Natural killer cell (primary cell): ENCODE results near the gene CXCR6. TPM values are rescaled to one million over a fixed set of nuclear protein-coding genes. Genes with fewer than 3 reads are reported as not detected.
A peak's percentile ranks its signal among the peaks of the same experiment; 100 is the strongest.

ENCODE experiments used
- ATAC-seq, 3 donors: fragments of 150-1000 bp in 2 of 3; fragments of 200-7000 bp in 1 of 3; cut with Tn5 transposase; 1 replicate in 1 of 3; 2 replicates in 2 of 3; pipeline ENCODE4 v1.10.0; 2021; ENCODE audit warnings: mild to moderate bottlenecking in 2 of 3, moderate library complexity in 2 of 3
- DNase-seq, 2 donors: peaks; one replicate each; pipeline versions ENCODE4 v3.0.0 to v3.0.0-alpha.2; 2013 to 2021; ENCODE audit warnings: mixed read lengths in 1 of 2
- H3K27ac ChIP-seq: one replicate; pipeline ENCODE4 v1.5.1; 2013; ENCODE audit warnings: mild to moderate bottlenecking, low read length
- H3K27me3 ChIP-seq: one replicate; pipeline ENCODE4 v1.6.1; 2013; ENCODE audit warnings: low read length; ENCODE audit not compliant: control insufficient read depth, insufficient read depth
- H3K36me3 ChIP-seq: one replicate; pipeline ENCODE4 v1.6.1; 2013; ENCODE audit warnings: low read length; ENCODE audit not compliant: control insufficient read depth, insufficient read depth
- H3K4me1 ChIP-seq: one replicate; pipeline ENCODE4 v1.6.1; 2013; ENCODE audit warnings: low read length; ENCODE audit not compliant: control insufficient read depth, insufficient read depth
- H3K4me3 ChIP-seq: one replicate; pipeline ENCODE4 v1.5.1; 2013; ENCODE audit warnings: low read length
- H3K9me3 ChIP-seq: one replicate; pipeline ENCODE4 v1.6.1; 2013; ENCODE audit warnings: low read length; ENCODE audit not compliant: control insufficient read depth, insufficient read depth
- H3K27ac Mint-ChIP-seq, 2 donors: one replicate each; pipeline ENCODE4 v1.8.0; 2022; ENCODE audit warnings: mild to moderate bottlenecking in 2 of 2, mixed read lengths in 2 of 2, moderate library complexity in 1 of 2
- H3K27me3 Mint-ChIP-seq, 2 donors: one replicate each; pipeline ENCODE4 v1.8.0; 2022; ENCODE audit warnings: low read depth in 2 of 2, mixed read lengths in 2 of 2
- H3K36me3 Mint-ChIP-seq: one replicate; pipeline ENCODE4 v1.8.0; 2022; ENCODE audit warnings: mixed read lengths
- H3K4me1 Mint-ChIP-seq, 2 donors: one replicate each; pipeline ENCODE4 v1.8.0; 2022; ENCODE audit warnings: mixed read lengths in 2 of 2
- H3K4me3 Mint-ChIP-seq: one replicate; pipeline ENCODE4 v1.8.0; 2022; ENCODE audit warnings: mild to moderate bottlenecking, moderate library complexity, mixed read lengths
- H3K9me3 Mint-ChIP-seq, 2 donors: one replicate each; pipeline ENCODE4 v1.8.0; 2022; ENCODE audit warnings: mixed read lengths in 2 of 2
- CTCF ChIP-seq: fragments of 200-600 bp; IDR thresholded peaks from one replicate; pipeline ENCODE4 v1.8.0; 2022; ENCODE audit warnings: antibody characterized with exemption
- WGBS: methylation state at CpG from one replicate; pipeline ENCODE4 v1.1.7; 2013; ENCODE audit warnings: missing lambda C conversion rate; ENCODE audit not compliant: insufficient coverage; 5-methylcytosine and 5-hydroxymethylcytosine counted together
- intact Hi-C: fragments of 100-400 bp; cut with micrococcal nuclease; formaldehyde crosslinking; loops from one replicate; pipeline ENCODE4 v1.14.2; 2022
- total RNA-seq, 4 donors: library from RNA; stranded (reverse); fragments of 120-200 nt in 1 of 4; gene quantifications; one replicate each; pipeline versions ENCODE4 v1.2.3 to v1.2.4, GENCODE V29; 2013 to 2022

Gene CXCR6
- total RNA-seq, 3 donors from 2014 or later (not counting 1 experiment from before 2014, with no cell fraction given): 0.95 to 2.1 (median 1.7) TPM

GRCh38 chr3:45907769-45908705 is 35.2 kb upstream of the CXCR6 start:
- H3K27me3 ChIP-seq: no peaks in the 10 kb centered on the region
- H3K4me3 ChIP-seq: no peak overlapping the region
- no peaks in the 10 kb centered on the region for H3K36me3 ChIP-seq
- Mint-ChIP-seq H3K4me1 (peaks cover 53 to 68% of the 10 kb centered on the region in 2 donors), H3K27ac (peak overlapping the region; percentile 66 to 79), H3K9me3 (no peaks in the 10 kb centered on the region), H3K36me3 (no peaks in the 10 kb centered on the region), H3K27me3 (no peaks in the 10 kb centered on the region), H3K4me3 (peak overlapping the region; percentile 61)
- DNase-seq (peak in 1 of 2 donors; percentile 60), ATAC-seq (peak; percentile 49 to 72 (median 55))
- H3K27ac ChIP-seq: no peak overlapping the region
- WGBS: 52% methylated on average over 13 of the region's 13 CpGs
- no peaks in the 10 kb centered on the region for H3K9me3 ChIP-seq
- peaks cover 53% of the 10 kb centered on the region for H3K4me1 ChIP-seq
- intact Hi-C loops: no loop called here
- TF ChIP-seq CTCF: no peak

DNA sequence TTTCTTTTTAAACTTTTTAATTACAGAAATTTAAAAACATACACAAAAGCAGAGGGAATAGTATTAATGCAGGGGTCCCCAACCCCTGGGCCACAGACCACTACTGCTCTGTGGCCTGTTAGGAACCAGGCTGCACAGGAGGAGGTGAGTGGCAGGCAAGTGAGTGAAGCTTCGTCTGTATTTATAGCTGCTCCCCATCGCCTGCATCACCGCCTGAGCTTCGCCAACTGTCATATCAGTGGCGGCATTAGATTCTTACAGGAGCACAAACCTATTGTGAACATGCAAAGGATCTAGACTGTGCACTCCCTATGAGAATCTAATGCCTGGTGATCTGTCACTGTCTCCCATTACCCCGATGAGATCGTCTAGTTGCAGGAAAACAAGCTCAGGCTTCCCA is 34.5 kb upstream of the CXCR6 start:
- 74% methylated on average over 7 of the region's 7 CpGs for WGBS
- Histone ChIP-seq H3K36me3 (no peaks in the 10 kb centered on the region), H3K4me1 (peaks cover 53% of the 10 kb centered on the region), H3K27ac (no peak overlapping the region), H3K9me3 (no peaks in the 10 kb centered on the region), H3K4me3 (no peak overlapping the region), H3K27me3 (no peaks in the 10 kb centered on the region)
- Mint-ChIP-seq H3K27ac (peak overlapping the region; percentile 66 to 79), H3K4me1 (peaks cover 53 to 75% of the 10 kb centered on the region in 2 donors), H3K27me3 (no peaks in the 10 kb centered on the region), H3K9me3 (no peaks in the 10 kb centered on the region), H3K36me3 (no peaks in the 10 kb centered on the region), H3K4me3 (peak overlapping the region; percentile 61)
- peak in 1 of 3 donors; percentile 9 for ATAC-seq
- TF ChIP-seq CTCF: no peak
- no peak for DNase-seq
- intact Hi-C loops: no loop called here

- Histone ChIP-seq H3K4me3 (no peak overlapping the region), H3K27ac (no peak overlapping the region), H3K4me1 (peaks cover 60% of the 10 kb centered on the region), H3K9me3 (no peaks in the 10 kb centered on the region), H3K36me3 (no peaks in the 10 kb centered on the region), H3K27me3 (no peaks in the 10 kb centered on the region)
- TF ChIP-seq CTCF: no peak
- H3K27ac Mint-ChIP-seq: peak overlapping the region in 1 of 2 donors; percentile 88
- H3K4me3 Mint-ChIP-seq: no peak overlapping the region
- no peak for DNase-seq
- no peaks in the 10 kb centered on the region for H3K36me3 Mint-ChIP-seq
- H3K4me1 Mint-ChIP-seq: peaks cover 54 to 80% of the 10 kb centered on the region in 2 donors
- no peaks in the 10 kb centered on the region for H3K27me3 Mint-ChIP-seq
- H3K9me3 Mint-ChIP-seq: no peaks in the 10 kb centered on the region
- ATAC-seq: no peak
- WGBS: 68% methylated on average over 6 of the region's 6 CpGs
- intact Hi-C loops: no loop called here
Observed at GRCh38 chr3:45909542-45909941, 33.7 kb upstream of the CXCR6 start.
